GM23338 (cell line): ENCODE measurements around the gene KCNMA1. TPM values are rescaled to one million over a fixed set of nuclear protein-coding genes. Genes with fewer than 3 reads are reported as not detected.

Experiments used
- ATAC-seq: fragments of 200-7000 bp; cut with Tn5 transposase; 3 replicates; pipeline ENCODE4 v1.9.1; 2020
- DNase-seq: peaks from one replicate; pipeline ENCODE4 v3.0.0-alpha.2; 2015; ENCODE audit warnings: low spot score
- H2AFZ ChIP-seq: fragments of 200-600 bp; sonication (generic); 2 replicates; pipeline ENCODE4 v1.8.0; 2016; ENCODE audit warnings: antibody characterized with exemption, mild to moderate bottlenecking, moderate library complexity
- H3F3A ChIP-seq: fragments of 200-600 bp; sonication (generic); replicated peaks from 2 replicates; pipeline ENCODE4 v1.8.0; 2017; ENCODE audit warnings: antibody characterized with exemption, mixed run types, low read depth
- H3K27ac ChIP-seq: fragments of 200-600 bp; sonication (generic); 2 replicates; pipeline ENCODE4 v1.6.1; 2016; ENCODE audit warnings: low read depth
- H3K27me3 ChIP-seq: fragments of 200-600 bp; sonication (generic); 2 replicates; pipeline ENCODE4 v1.8.0; 2016; ENCODE audit warnings: mild to moderate bottlenecking, mixed run types, moderate library complexity; ENCODE audit not compliant: insufficient read depth
- H3K36me3 ChIP-seq: fragments of 200-600 bp; sonication (generic); 2 replicates; pipeline ENCODE4 v1.8.0; 2016; ENCODE audit warnings: mild to moderate bottlenecking; ENCODE audit not compliant: insufficient read depth
- H3K4me1 ChIP-seq: fragments of 200-600 bp; sonication (generic); 2 replicates; pipeline ENCODE4 v1.8.0; 2016; ENCODE audit warnings: mild to moderate bottlenecking, moderate library complexity; ENCODE audit not compliant: insufficient read depth
- H3K4me2 ChIP-seq: fragments of 200-600 bp; sonication (generic); 2 replicates; pipeline ENCODE4 v1.7.1; 2017; ENCODE audit warnings: mixed run types
- H3K4me3 ChIP-seq: fragments of 200-600 bp; sonication (generic); 2 replicates; pipeline ENCODE4 v1.6.1; 2016; ENCODE audit warnings: mixed run types
- H3K79me2 ChIP-seq: fragments of 200-600 bp; sonication (generic); replicated peaks from 2 replicates; pipeline ENCODE4 v1.8.0; 2017; ENCODE audit warnings: mild to moderate bottlenecking; ENCODE audit not compliant: insufficient read depth
- H3K9me2 ChIP-seq: fragments of 200-600 bp; sonication (generic); 2 replicates; pipeline ENCODE4 v1.8.0; 2017; ENCODE audit not compliant: insufficient read depth
- H4K20me1 ChIP-seq: fragments of 200-600 bp; sonication (generic); replicated peaks from 2 replicates; pipeline ENCODE4 v1.8.0; 2017; ENCODE audit warnings: mild to moderate bottlenecking; ENCODE audit not compliant: insufficient read depth
- H3K27ac Mint-ChIP-seq: 2 replicates; pipeline ENCODE4 v1.8.0; 2020; ENCODE audit warnings: inconsistent platforms, mild to moderate bottlenecking, moderate library complexity, mixed read lengths
- H3K27me3 Mint-ChIP-seq: 3 replicates; pipeline ENCODE4 v1.8.0; 2022; ENCODE audit warnings: low read depth, mild to moderate bottlenecking, moderate library complexity, mixed read lengths, inconsistent platforms; ENCODE audit not compliant: insufficient read depth, poor library complexity
- H3K36me3 Mint-ChIP-seq: 3 replicates; pipeline ENCODE4 v1.8.0; 2021; ENCODE audit warnings: low read depth, mild to moderate bottlenecking, inconsistent platforms, moderate library complexity, mixed read lengths
- H3K4me1 Mint-ChIP-seq: 3 replicates; pipeline ENCODE4 v1.8.0; 2020; ENCODE audit warnings: mild to moderate bottlenecking, inconsistent platforms, mixed read lengths
- H3K4me3 Mint-ChIP-seq: 3 replicates; pipeline ENCODE4 v1.8.0; 2021; ENCODE audit warnings: moderate library complexity, mild to moderate bottlenecking, inconsistent platforms, mixed read lengths
- H3K9me3 Mint-ChIP-seq: 3 replicates; pipeline ENCODE4 v1.8.0; 2020; ENCODE audit warnings: moderate library complexity, mild to moderate bottlenecking, inconsistent platforms, mixed read lengths
- CREB1 ChIP-seq: fragments of 250-450 bp; sonication (Bioruptor Pico); IDR thresholded peaks from 2 replicates; pipeline ENCODE4 v1.5.0; 2020; ENCODE audit warnings: low read depth, mild to moderate bottlenecking, moderate library complexity
- EZH2 ChIP-seq: fragments of 200-600 bp; sonication (generic); IDR thresholded peaks from one replicate; pipeline ENCODE4 v1.8.0; 2017; ENCODE audit warnings: antibody characterized with exemption, mild to moderate bottlenecking, low read depth; ENCODE audit not compliant: unreplicated experiment
- EZH2phosphoT487 ChIP-seq: fragments of 200-600 bp; sonication (generic); IDR thresholded peaks from one replicate; pipeline ENCODE4 v1.8.1; 2018; ENCODE audit warnings: antibody characterized with exemption; ENCODE audit not compliant: unreplicated experiment
- JUNB ChIP-seq: IDR thresholded peaks from one replicate; pipeline ENCODE4 v1.6.1; 2016; ENCODE audit warnings: antibody characterized with exemption; ENCODE audit not compliant: unreplicated experiment
- NANOG ChIP-seq: IDR thresholded peaks from 2 replicates; pipeline ENCODE4 v1.6.1; 2016; ENCODE audit warnings: antibody characterized with exemption, borderline replicate concordance
- POLR2AphosphoS5 ChIP-seq: IDR thresholded peaks from 2 replicates; pipeline ENCODE4 v1.6.1; 2016; ENCODE audit warnings: antibody characterized with exemption, low read depth
- STAT1 ChIP-seq: IDR thresholded peaks from one replicate; pipeline ENCODE4 v1.6.1; 2016; ENCODE audit warnings: antibody characterized with exemption; ENCODE audit not compliant: unreplicated experiment
- ZNF114 ChIP-seq: fragments of 250-450 bp; sonication (Bioruptor Pico); IDR thresholded peaks from 2 replicates; pipeline ENCODE4 v1.5.0; 2020; ENCODE audit warnings: mild to moderate bottlenecking, moderate library complexity
- ZNF331 ChIP-seq: fragments of 250-450 bp; sonication (Bioruptor Pico); IDR thresholded peaks from 2 replicates; pipeline ENCODE4 v1.5.0; 2020; ENCODE audit warnings: low read depth, mild to moderate bottlenecking, moderate library complexity
- polyA plus RNA-seq: library from polyadenylated mRNA; unstranded; fragments of >200 nt; fragmentation: Nextera tagmentation; extraction: Ambion mirVana; gene quantifications from 2 replicates; pipeline ENCODE4 v1.2.1, GENCODE V29; 2016
- total RNA-seq: library from RNA; depleted of rRNA; stranded (reverse); fragments of >200 nt; shearing (Covaris generic); gene quantifications from 2 replicates; pipeline ENCODE4 v1.2.3, GENCODE V29; 2014
- TF ChIP-seq, protein P1 (sequence below): fragments of 250-450 bp; sonication (Bioruptor Pico); IDR thresholded peaks from 2 replicates; pipeline ENCODE4 v1.5.0; 2020; ENCODE audit warnings: mild to moderate bottlenecking, moderate library complexity
- TF ChIP-seq, protein P2 (sequence below): IDR thresholded peaks from 2 replicates; pipeline ENCODE4 v1.6.1; 2016; ENCODE audit warnings: antibody characterized with exemption
- TF ChIP-seq, protein P3 (sequence below), 2 experiments: fragments of 200-600 bp in 1 of 2; sonication (generic) in 1 of 2; conservative IDR thresholded peaks; 2 replicates each; pipeline versions ENCODE4 v1.5.1 to v1.6.1; 2016 to 2017; ENCODE audit warnings: antibody characterized with exemption in 2 of 2, low read depth in 2 of 2, mild to moderate bottlenecking in 2 of 2, moderate library complexity in 1 of 2

Gene KCNMA1
- total and polyA plus RNA-seq, 2 experiments from 2014 or later, result 8.2 to 9.0 TPM

DNA sequence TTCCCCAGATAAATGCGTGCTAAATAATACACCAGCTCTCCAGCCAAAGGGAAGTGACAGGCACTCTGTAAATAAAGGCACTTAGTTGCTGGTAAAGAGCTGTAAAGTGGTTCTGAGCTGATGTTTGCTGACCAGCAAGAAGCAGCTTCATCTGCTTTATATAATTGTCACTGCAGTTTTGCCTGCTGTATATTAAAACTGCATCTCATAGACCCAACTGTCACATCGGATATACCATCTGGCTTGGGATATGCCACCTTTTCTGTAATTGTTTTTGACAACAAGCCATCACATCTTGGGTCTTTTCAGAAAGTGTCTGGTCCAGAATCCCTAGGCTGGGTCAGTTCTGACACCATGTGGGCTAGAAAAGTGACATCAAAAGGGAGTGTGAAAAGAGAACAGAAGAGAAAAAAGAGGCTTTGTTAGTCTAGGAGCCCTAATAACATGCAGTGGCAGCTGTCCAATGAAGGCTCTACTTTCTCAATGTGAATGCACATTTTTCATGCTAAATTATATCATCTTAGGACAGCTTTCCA, 697.6 kb downstream of the KCNMA1 start:
- Histone ChIP-seq H3K4me2 (no peak overlapping the region), H3K27me3 (no peaks in the 10 kb centered on the region), H3K9me2 (peaks cover 8% of the 10 kb centered on the region; the same call in 1 of the 2 replicates), H2AFZ (no peak overlapping the region), H3K27ac (no peak overlapping the region), H3K4me3 (no peak overlapping the region), H3K36me3 (no peaks in the 10 kb centered on the region), H3K4me1 (no peaks in the 10 kb centered on the region), H4K20me1 (no peaks in the 10 kb centered on the region), H3K79me2 (no peaks in the 10 kb centered on the region), H3F3A (no peaks in the 10 kb centered on the region)
- no peak for TF ChIP-seq CREB1
- DNase-seq (no peak), ATAC-seq (no peak)
- Mint-ChIP-seq H3K36me3 (no peaks in the 10 kb centered on the region), H3K27ac (no peak overlapping the region), H3K9me3 (no peaks in the 10 kb centered on the region), H3K27me3 (peaks cover 3% of the 10 kb centered on the region), H3K4me1 (peaks cover 6% of the 10 kb centered on the region), H3K4me3 (no peak overlapping the region)

DNA sequence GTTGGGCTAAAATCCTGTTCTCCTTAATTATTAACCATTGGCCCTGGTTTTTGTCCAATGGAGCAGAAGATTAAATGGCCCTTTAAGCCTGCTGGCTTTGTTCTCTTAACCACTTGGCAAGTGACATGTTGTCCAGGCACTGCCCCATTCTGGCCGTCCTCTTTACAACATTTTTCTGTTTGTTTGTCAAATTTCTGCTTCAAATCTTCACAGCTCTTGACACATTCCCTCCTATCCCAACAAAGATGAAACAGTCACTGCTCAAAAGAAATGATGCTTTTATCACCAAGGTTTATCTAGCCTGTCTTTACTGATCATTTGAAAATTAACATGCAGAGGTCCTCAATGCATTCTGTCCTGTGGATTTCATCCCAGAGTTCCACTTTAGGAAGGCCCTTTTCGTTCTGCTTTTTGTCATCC, 700.4 kb downstream of the KCNMA1 start:
- Mint-ChIP-seq H3K9me3 (no peaks in the 10 kb centered on the region), H3K27me3 (peaks cover 3% of the 10 kb centered on the region), H3K27ac (no peak overlapping the region), H3K36me3 (no peaks in the 10 kb centered on the region), H3K4me3 (no peak overlapping the region), H3K4me1 (no peaks in the 10 kb centered on the region)
- Histone ChIP-seq H3K27me3 (no peaks in the 10 kb centered on the region), H3K4me3 (no peak overlapping the region), H3K4me1 (no peaks in the 10 kb centered on the region), H3K9me2 (peaks cover 8% of the 10 kb centered on the region; the same call in 1 of the 2 replicates), H2AFZ (no peak overlapping the region), H3K4me2 (no peak overlapping the region), H3K27ac (no peak overlapping the region), H4K20me1 (no peaks in the 10 kb centered on the region), H3K79me2 (no peaks in the 10 kb centered on the region), H3F3A (no peaks in the 10 kb centered on the region), H3K36me3 (no peaks in the 10 kb centered on the region)
- no peak for ATAC-seq
- no peak for DNase-seq
- TF ChIP-seq, protein P1, sequence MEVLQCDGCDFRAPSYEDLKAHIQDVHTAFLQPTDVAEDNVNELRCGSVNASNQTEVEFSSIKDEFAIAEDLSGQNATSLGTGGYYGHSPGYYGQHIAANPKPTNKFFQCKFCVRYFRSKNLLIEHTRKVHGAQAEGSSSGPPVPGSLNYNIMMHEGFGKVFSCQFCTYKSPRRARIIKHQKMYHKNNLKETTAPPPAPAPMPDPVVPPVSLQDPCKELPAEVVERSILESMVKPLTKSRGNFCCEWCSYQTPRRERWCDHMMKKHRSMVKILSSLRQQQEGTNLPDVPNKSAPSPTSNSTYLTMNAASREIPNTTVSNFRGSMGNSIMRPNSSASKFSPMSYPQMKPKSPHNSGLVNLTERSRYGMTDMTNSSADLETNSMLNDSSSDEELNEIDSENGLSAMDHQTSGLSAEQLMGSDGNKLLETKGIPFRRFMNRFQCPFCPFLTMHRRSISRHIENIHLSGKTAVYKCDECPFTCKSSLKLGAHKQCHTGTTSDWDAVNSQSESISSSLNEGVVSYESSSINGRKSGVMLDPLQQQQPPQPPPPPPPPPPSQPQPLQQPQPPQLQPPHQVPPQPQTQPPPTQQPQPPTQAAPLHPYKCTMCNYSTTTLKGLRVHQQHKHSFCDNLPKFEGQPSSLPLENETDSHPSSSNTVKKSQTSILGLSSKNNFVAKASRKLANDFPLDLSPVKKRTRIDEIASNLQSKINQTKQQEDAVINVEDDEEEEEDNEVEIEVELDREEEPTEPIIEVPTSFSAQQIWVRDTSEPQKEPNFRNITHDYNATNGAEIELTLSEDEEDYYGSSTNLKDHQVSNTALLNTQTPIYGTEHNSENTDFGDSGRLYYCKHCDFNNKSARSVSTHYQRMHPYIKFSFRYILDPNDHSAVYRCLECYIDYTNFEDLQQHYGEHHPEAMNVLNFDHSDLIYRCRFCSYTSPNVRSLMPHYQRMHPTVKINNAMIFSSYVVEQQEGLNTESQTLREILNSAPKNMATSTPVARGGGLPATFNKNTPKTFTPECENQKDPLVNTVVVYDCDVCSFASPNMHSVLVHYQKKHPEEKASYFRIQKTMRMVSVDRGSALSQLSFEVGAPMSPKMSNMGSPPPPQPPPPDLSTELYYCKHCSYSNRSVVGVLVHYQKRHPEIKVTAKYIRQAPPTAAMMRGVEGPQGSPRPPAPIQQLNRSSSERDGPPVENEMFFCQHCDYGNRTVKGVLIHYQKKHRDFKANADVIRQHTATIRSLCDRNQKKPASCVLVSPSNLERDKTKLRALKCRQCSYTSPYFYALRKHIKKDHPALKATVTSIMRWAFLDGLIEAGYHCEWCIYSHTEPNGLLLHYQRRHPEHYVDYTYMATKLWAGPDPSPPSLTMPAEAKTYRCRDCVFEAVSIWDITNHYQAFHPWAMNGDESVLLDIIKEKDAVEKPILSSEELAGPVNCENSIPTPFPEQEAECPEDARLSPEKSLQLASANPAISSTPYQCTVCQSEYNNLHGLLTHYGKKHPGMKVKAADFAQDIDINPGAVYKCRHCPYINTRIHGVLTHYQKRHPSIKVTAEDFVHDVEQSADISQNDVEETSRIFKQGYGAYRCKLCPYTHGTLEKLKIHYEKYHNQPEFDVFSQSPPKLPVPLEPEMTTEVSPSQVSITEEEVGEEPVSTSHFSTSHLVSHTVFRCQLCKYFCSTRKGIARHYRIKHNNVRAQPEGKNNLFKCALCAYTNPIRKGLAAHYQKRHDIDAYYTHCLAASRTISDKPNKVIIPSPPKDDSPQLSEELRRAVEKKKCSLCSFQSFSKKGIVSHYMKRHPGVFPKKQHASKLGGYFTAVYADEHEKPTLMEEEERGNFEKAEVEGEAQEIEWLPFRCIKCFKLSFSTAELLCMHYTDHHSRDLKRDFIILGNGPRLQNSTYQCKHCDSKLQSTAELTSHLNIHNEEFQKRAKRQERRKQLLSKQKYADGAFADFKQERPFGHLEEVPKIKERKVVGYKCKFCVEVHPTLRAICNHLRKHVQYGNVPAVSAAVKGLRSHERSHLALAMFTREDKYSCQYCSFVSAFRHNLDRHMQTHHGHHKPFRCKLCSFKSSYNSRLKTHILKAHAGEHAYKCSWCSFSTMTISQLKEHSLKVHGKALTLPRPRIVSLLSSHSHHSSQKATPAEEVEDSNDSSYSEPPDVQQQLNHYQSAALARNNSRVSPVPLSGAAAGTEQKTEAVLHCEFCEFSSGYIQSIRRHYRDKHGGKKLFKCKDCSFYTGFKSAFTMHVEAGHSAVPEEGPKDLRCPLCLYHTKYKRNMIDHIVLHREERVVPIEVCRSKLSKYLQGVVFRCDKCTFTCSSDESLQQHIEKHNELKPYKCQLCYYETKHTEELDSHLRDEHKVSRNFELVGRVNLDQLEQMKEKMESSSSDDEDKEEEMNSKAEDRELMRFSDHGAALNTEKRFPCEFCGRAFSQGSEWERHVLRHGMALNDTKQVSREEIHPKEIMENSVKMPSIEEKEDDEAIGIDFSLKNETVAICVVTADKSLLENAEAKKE (CRISPR knock-in tag), result no peak
- no peak for TF ChIP-seq NANOG
- TF ChIP-seq, protein P2, sequence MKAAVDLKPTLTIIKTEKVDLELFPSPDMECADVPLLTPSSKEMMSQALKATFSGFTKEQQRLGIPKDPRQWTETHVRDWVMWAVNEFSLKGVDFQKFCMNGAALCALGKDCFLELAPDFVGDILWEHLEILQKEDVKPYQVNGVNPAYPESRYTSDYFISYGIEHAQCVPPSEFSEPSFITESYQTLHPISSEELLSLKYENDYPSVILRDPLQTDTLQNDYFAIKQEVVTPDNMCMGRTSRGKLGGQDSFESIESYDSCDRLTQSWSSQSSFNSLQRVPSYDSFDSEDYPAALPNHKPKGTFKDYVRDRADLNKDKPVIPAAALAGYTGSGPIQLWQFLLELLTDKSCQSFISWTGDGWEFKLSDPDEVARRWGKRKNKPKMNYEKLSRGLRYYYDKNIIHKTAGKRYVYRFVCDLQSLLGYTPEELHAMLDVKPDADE, result no peak
- no peak for TF ChIP-seq EZH2phosphoT487
- no peak for TF ChIP-seq ZNF114 (CRISPR knock-in tag)
- no peak for TF ChIP-seq JUNB
- TF ChIP-seq STAT1, result no peak
- no peak for TF ChIP-seq POLR2AphosphoS5
- TF ChIP-seq, protein P3, sequence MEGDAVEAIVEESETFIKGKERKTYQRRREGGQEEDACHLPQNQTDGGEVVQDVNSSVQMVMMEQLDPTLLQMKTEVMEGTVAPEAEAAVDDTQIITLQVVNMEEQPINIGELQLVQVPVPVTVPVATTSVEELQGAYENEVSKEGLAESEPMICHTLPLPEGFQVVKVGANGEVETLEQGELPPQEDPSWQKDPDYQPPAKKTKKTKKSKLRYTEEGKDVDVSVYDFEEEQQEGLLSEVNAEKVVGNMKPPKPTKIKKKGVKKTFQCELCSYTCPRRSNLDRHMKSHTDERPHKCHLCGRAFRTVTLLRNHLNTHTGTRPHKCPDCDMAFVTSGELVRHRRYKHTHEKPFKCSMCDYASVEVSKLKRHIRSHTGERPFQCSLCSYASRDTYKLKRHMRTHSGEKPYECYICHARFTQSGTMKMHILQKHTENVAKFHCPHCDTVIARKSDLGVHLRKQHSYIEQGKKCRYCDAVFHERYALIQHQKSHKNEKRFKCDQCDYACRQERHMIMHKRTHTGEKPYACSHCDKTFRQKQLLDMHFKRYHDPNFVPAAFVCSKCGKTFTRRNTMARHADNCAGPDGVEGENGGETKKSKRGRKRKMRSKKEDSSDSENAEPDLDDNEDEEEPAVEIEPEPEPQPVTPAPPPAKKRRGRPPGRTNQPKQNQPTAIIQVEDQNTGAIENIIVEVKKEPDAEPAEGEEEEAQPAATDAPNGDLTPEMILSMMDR (conservative IDR thresholded peaks at IDR 0.05; ENCODE audit: low read depth in 2 of 2), result no peak
- no peak for TF ChIP-seq EZH2
- TF ChIP-seq ZNF331 (CRISPR knock-in tag), result no peak
- no peak for TF ChIP-seq CREB1
